ENCODE measurements around the gene RCVRN.

RCVRN gene

GRCh38 chr17:9898812-9899211, 6.3 kb downstream of the RCVRN start:
- no peak for DNase-seq (ENCODE audit: low spot score)

- DNase-seq (ENCODE audit: low spot score), result no peak
Measured at GRCh38 chr17:9897372-9897968, 7.6 kb downstream of the RCVRN start.

- DNase-seq (ENCODE audit: low spot score), result no peak
Measured at GRCh38 chr17:9895923-9896322, 9.1 kb downstream of the RCVRN start.

- DNase-seq (ENCODE audit: low spot score), result no peak
Measured at GRCh38 chr17:9894231-9894630, 10.8 kb downstream of the RCVRN start.

- no peak for DNase-seq (ENCODE audit: low spot score)
Measured at GRCh38 chr17:9893411-9894012, 11.6 kb downstream of the RCVRN start.

GRCh38 chr17:9890124-9890523, 14.9 kb downstream of the RCVRN start:
- no peak for DNase-seq (ENCODE audit: low spot score)

- no peak for DNase-seq (ENCODE audit: low spot score)
Measured at GRCh38 chr17:9887508-9887907, 17.6 kb downstream of the RCVRN start.

- DNase-seq (ENCODE audit: low spot score), result peak; percentile 20
Measured at GRCh38 chr17:9886141-9886930, 18.7 kb downstream of the RCVRN start.

GRCh38 chr17:9883451-9883850, 21.6 kb downstream of the RCVRN start:
- no peak for DNase-seq (ENCODE audit: low spot score)

- peak; percentile 37 for DNase-seq (ENCODE audit: low spot score)
Measured at GRCh38 chr17:9880582-9880999, 24.5 kb downstream of the RCVRN start.

- no peak for DNase-seq (ENCODE audit: low spot score)
Measured at GRCh38 chr17:9878786-9879525, 26.1 kb downstream of the RCVRN start.

- peak; percentile 7 for DNase-seq (ENCODE audit: low spot score)
Measured at GRCh38 chr17:9878356-9878755, 26.7 kb downstream of the RCVRN start.

GRCh38 chr17:9875441-9875840, 29.6 kb downstream of the RCVRN start:
- DNase-seq (ENCODE audit: low spot score), result peak; percentile 17

- DNase-seq (ENCODE audit: low spot score), result no peak
Measured at GRCh38 chr17:9874722-9875121, 30.3 kb downstream of the RCVRN start.

- DNase-seq (ENCODE audit: low spot score), result no peak
Measured at GRCh38 chr17:9872852-9873251, 32.2 kb downstream of the RCVRN start.

- no peak for DNase-seq (ENCODE audit: low spot score)
Measured at GRCh38 chr17:9868552-9868951, 36.5 kb downstream of the RCVRN start.

- DNase-seq (ENCODE audit: low spot score), result no peak
Measured at GRCh38 chr17:9865586-9865985, 39.5 kb downstream of the RCVRN start.

GRCh38 chr17:9862949-9863348, 42.1 kb downstream of the RCVRN start:
- no peak for DNase-seq (ENCODE audit: low spot score)

GRCh38 chr17:9862220-9862619, 42.9 kb downstream of the RCVRN start:
- DNase-seq (ENCODE audit: low spot score), result no peak

- no peak for DNase-seq (ENCODE audit: low spot score)
Measured at GRCh38 chr17:9860851-9861250, 44.2 kb downstream of the RCVRN start.

GRCh38 chr17:9859781-9860180, 45.3 kb downstream of the RCVRN start:
- no peak for DNase-seq (ENCODE audit: low spot score)

GRCh38 chr17:9855036-9855435, 50.0 kb downstream of the RCVRN start:
- no peak for DNase-seq (ENCODE audit: low spot score)

GRCh38 chr17:9854255-9854654, 50.8 kb downstream of the RCVRN start:
- DNase-seq (ENCODE audit: low spot score), result no peak
